ENCODE results near the gene PALM. TPM values are rescaled to one million over a fixed set of nuclear protein-coding genes. Genes with fewer than 3 reads are reported as not detected.
"Not testable (repeated sequence)": the region's sequence is repeated elsewhere in the genome, so short reads cannot be mapped to it uniquely, and the experiment has no call there.

PALM gene
- total and polyA plus RNA-seq, 4 experiments from 2014 or later: not detected

DNA sequence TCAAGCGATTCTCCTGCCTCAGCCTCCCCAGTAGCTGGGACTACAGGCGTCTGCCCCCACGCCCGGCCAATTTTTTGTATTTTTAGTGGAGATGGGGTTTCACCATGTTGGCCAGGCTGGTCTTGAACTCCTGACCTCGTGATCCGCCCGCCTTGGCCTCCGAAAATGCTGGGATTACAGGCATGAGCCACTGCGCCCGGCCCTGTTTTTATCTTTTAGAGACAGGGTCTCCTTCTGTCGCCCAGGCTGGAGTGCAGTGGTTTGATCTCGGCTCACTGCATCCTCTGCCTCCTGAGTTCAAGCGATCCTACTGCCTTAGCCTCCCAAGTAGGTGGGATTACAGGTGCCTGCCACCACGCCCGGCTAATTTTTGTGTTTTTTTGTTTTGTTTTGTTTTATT, 10.2 kb upstream of the PALM start:
- DNase-seq; H3K4me3 ChIP-seq (ENCODE audit: low read length in 2 of 2); H3K9me3 ChIP-seq (ENCODE audit: control insufficient read depth in 1 of 2, low read length in 2 of 2); H3K4me1 ChIP-seq (ENCODE audit: insufficient read depth, low read length); H3K27me3 ChIP-seq (ENCODE audit: insufficient read depth, low read length); CTCF ChIA-PET (ENCODE audit: partially characterized antibody); POLR2A ChIA-PET (ENCODE audit: partially characterized antibody); H3K27ac ChIP-seq (ENCODE audit: low read depth, low read length); H3K36me3 Mint-ChIP-seq; intact Hi-C loops (cut with micrococcal nuclease); H3K36me3 ChIP-seq (ENCODE audit: insufficient read depth, low read length); H3K9me3 Mint-ChIP-seq; H3K4me3 Mint-ChIP-seq; H3K27ac Mint-ChIP-seq: not testable (repeated sequence)
- peaks cover 6 to 16% of the 10 kb centered on the region in 2 donors for H3K27me3 Mint-ChIP-seq
- H3K4me1 Mint-ChIP-seq: peaks cover 4 to 12% (median 6%) of the 10 kb centered on the region in 4 donors

- peaks cover 12% of the 10 kb centered on the region for H3K4me1 ChIP-seq (ENCODE audit: insufficient read depth, low read length)
- H3K4me3 ChIP-seq (ENCODE audit: low read length in 2 of 2); H3K27me3 ChIP-seq (ENCODE audit: insufficient read depth, low read length); H3K4me3 Mint-ChIP-seq; H3K36me3 ChIP-seq (ENCODE audit: insufficient read depth, low read length); H3K36me3 Mint-ChIP-seq; H3K9me3 ChIP-seq (ENCODE audit: control insufficient read depth in 1 of 2, low read length in 2 of 2); intact Hi-C loops (cut with micrococcal nuclease); H3K27ac ChIP-seq (ENCODE audit: low read depth, low read length); POLR2A ChIA-PET (ENCODE audit: partially characterized antibody); H3K27ac Mint-ChIP-seq; DNase-seq; H3K9me3 Mint-ChIP-seq: not testable (repeated sequence)
- H3K4me1 Mint-ChIP-seq: peaks cover 4 to 14% (median 8%) of the 10 kb centered on the region in 4 donors
- CTCF ChIA-PET (ENCODE audit: partially characterized antibody): interaction anchor here (0.8 kb wide), 1 partner anchor 9 kb away, joined by 3 read pairs; no protein-coding TSS in a partner anchor
- H3K27me3 Mint-ChIP-seq: peaks cover 4 to 15% of the 10 kb centered on the region in 2 donors
Observed at GRCh38 chr19:699885-700284, 8.8 kb upstream of the PALM start.

- peak overlapping the region in 3 of 8 donors; percentile 15 to 59 (median 54) for H3K4me3 Mint-ChIP-seq
- DNase-seq; POLR2A ChIA-PET (ENCODE audit: partially characterized antibody): not testable (repeated sequence)
Observed at GRCh38 chr19:702847-703246, 5.9 kb upstream of the PALM start.

GRCh38 chr19:703329-703650, 5.4 kb upstream of the PALM start:
- intact Hi-C loops (cut with micrococcal nuclease): loop anchor here (2.0 kb wide), 1 partner anchor 22 kb away; no protein-coding TSS in a partner anchor
- Mint-ChIP-seq H3K4me3 (peak overlapping the region in 4 of 8 donors; percentile 23 to 59 (median 50)), H3K36me3 (no peaks in the 10 kb centered on the region), H3K27me3 (peaks cover 10 to 17% of the 10 kb centered on the region in 2 donors), H3K27ac (peak overlapping the region in 3 of 7 donors; percentile 48 to 78 (median 69)), H3K9me3 (peaks cover 0 to 9% (median 0%) of the 10 kb centered on the region in 8 donors), H3K4me1 (peaks cover 4 to 14% (median 8%) of the 10 kb centered on the region in 4 donors)
- Histone ChIP-seq H3K9me3 (ENCODE audit: control insufficient read depth in 1 of 2, low read length in 2 of 2) (no peaks in the 10 kb centered on the region), H3K27ac (ENCODE audit: low read depth, low read length) (no peak overlapping the region), H3K4me1 (ENCODE audit: insufficient read depth, low read length) (peaks cover 7% of the 10 kb centered on the region), H3K36me3 (ENCODE audit: insufficient read depth, low read length) (no peaks in the 10 kb centered on the region), H3K27me3 (ENCODE audit: insufficient read depth, low read length) (no peaks in the 10 kb centered on the region), H3K4me3 (ENCODE audit: low read length in 2 of 2) (no peak overlapping the region)
- no peak for DNase-seq
- ChIA-PET POLR2A (ENCODE audit: partially characterized antibody) (interaction anchor here (1.1 kb wide), 1 partner anchor 23 kb away, joined by 6 read pairs; no protein-coding TSS in a partner anchor), CTCF (ENCODE audit: partially characterized antibody) (no interaction called here)

More at GRCh38 chr19:702847-703246, 5.9 kb upstream of the PALM start:
- H3K36me3 Mint-ChIP-seq; CTCF ChIA-PET (ENCODE audit: partially characterized antibody); H3K4me3 ChIP-seq (ENCODE audit: low read length in 2 of 2); H3K9me3 Mint-ChIP-seq; H3K27me3 ChIP-seq (ENCODE audit: insufficient read depth, low read length); H3K36me3 ChIP-seq (ENCODE audit: insufficient read depth, low read length); H3K9me3 ChIP-seq (ENCODE audit: control insufficient read depth in 1 of 2, low read length in 2 of 2); H3K4me1 ChIP-seq (ENCODE audit: insufficient read depth, low read length); H3K27ac ChIP-seq (ENCODE audit: low read depth, low read length): not testable (repeated sequence)
- intact Hi-C loops (cut with micrococcal nuclease): loop anchor here (2.0 kb wide), 1 partner anchor 22 kb away; no protein-coding TSS in a partner anchor
- peak overlapping the region in 2 of 7 donors; percentile 69 to 76 for H3K27ac Mint-ChIP-seq
- peaks cover 4 to 14% (median 8%) of the 10 kb centered on the region in 4 donors for H3K4me1 Mint-ChIP-seq
- peaks cover 12 to 16% of the 10 kb centered on the region in 2 donors for H3K27me3 Mint-ChIP-seq

GRCh38 chr19:703651-704446, 4.9 kb upstream of the PALM start:
- H3K4me3 Mint-ChIP-seq: peak overlapping the region in 4 of 8 donors; percentile 23 to 64 (median 45)
- peaks cover 10 to 17% of the 10 kb centered on the region in 2 donors for H3K27me3 Mint-ChIP-seq
- ChIA-PET CTCF (ENCODE audit: partially characterized antibody) (no interaction called here), POLR2A (ENCODE audit: partially characterized antibody) (interaction anchor here (1.1 kb wide), 1 partner anchor 24 kb away, joined by 6 read pairs; no protein-coding TSS in a partner anchor)
- H3K36me3 ChIP-seq (ENCODE audit: insufficient read depth, low read length): no peaks in the 10 kb centered on the region
- DNase-seq: peak; percentile 44 to 69 (median 48)
- H3K4me1 Mint-ChIP-seq: peaks cover 4 to 14% (median 8%) of the 10 kb centered on the region in 4 donors
- peaks cover 0 to 8% (median 0%) of the 10 kb centered on the region in 8 donors for H3K9me3 Mint-ChIP-seq
- no peaks in the 10 kb centered on the region for H3K36me3 Mint-ChIP-seq
- no peaks in the 10 kb centered on the region for H3K9me3 ChIP-seq (ENCODE audit: control insufficient read depth in 1 of 2, low read length in 2 of 2)
- H3K27ac Mint-ChIP-seq: peak overlapping the region in 1 of 7 donors; percentile 48
- no peaks in the 10 kb centered on the region for H3K27me3 ChIP-seq (ENCODE audit: insufficient read depth, low read length)
- no peak overlapping the region for H3K4me3 ChIP-seq (ENCODE audit: low read length in 2 of 2)
- intact Hi-C loops (cut with micrococcal nuclease): loop anchor here (2.0 kb wide), 1 partner anchor 23 kb away; no protein-coding TSS in a partner anchor
- H3K4me1 ChIP-seq (ENCODE audit: insufficient read depth, low read length): peaks cover 7% of the 10 kb centered on the region
- H3K27ac ChIP-seq (ENCODE audit: low read depth, low read length): no peak overlapping the region

DNA sequence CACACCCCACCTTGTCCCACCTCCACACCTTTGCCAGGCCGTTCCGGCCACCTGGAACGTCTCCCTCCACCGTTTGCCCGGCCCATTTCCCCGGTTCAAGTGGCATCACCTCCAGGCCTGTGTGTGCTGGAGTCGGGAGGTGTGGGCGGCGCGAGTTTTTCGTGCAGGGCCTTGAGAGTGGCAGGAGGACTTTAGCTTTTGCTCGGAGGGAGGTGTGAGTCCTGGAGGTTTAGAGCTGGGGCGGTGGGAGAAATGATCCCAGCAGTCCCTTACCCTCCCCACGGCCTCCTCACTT, 4.3 kb upstream of the PALM start:
- Mint-ChIP-seq H3K27me3 (peaks cover 10 to 17% of the 10 kb centered on the region in 2 donors), H3K4me3 (peak overlapping the region in 1 of 8 donors; percentile 44), H3K36me3 (no peaks in the 10 kb centered on the region), H3K9me3 (peaks cover 0 to 8% (median 0%) of the 10 kb centered on the region in 8 donors), H3K27ac (no peak overlapping the region), H3K4me1 (peaks cover 4 to 14% (median 8%) of the 10 kb centered on the region in 4 donors)
- Histone ChIP-seq H3K9me3 (ENCODE audit: control insufficient read depth in 1 of 2, low read length in 2 of 2) (no peaks in the 10 kb centered on the region), H3K4me3 (ENCODE audit: low read length in 2 of 2) (no peak overlapping the region), H3K36me3 (ENCODE audit: insufficient read depth, low read length) (no peaks in the 10 kb centered on the region), H3K27me3 (ENCODE audit: insufficient read depth, low read length) (no peaks in the 10 kb centered on the region), H3K27ac (ENCODE audit: low read depth, low read length) (no peak overlapping the region), H3K4me1 (ENCODE audit: insufficient read depth, low read length) (peaks cover 7% of the 10 kb centered on the region)
- intact Hi-C loops (cut with micrococcal nuclease): no loop called here
- CTCF ChIA-PET (ENCODE audit: partially characterized antibody): no interaction called here
- no peak for DNase-seq
- POLR2A ChIA-PET (ENCODE audit: partially characterized antibody): no interaction called here

DNA sequence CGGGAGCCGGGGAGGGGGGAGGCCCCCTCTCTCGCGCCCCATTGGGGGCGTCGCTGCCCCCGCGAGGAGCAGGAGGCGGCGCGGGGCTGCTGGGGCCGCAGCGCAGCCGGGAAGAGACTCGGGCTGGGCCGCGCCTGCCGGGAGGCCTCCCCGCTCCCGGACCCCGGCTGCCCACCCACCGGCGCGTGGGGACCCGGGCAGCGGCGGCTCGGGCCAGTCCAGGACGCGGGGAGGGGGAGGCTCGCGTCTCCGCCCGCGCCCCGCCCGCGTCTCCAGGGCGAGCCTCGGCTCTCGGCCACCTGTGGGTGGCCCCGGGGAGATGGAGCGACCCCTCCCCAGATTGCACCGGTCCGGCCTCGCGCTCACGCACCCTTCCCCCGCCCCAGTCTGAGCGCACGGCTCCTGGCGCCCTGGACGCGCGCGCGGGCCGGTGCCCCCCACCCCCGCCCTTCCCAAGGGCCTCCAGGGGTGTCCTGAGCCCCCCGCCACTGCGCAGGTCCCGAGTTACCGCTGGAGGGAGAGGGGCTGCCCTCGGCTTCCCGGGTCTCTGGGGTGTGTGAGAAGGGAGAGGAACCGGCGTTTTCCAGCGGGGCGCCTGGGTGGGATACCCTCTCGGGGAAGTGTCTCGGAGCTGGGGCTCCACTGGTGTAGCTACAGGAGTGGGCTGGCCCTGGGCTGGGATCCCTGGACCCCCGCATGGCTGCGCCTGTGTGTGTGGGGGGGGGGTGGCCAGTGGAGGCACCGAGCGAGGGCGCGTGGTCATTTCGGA, 645 bp downstream of the PALM start:
- Mint-ChIP-seq H3K27me3 (peaks cover 12 to 20% of the 10 kb centered on the region in 2 donors), H3K27ac (no peak overlapping the region), H3K4me3 (no peak overlapping the region), H3K9me3 (peaks cover 0 to 3% (median 0%) of the 10 kb centered on the region in 8 donors), H3K36me3 (no peaks in the 10 kb centered on the region), H3K4me1 (peaks cover 0 to under 1% (median 0%) of the 10 kb centered on the region in 4 donors)
- intact Hi-C loops (cut with micrococcal nuclease): no loop called here
- POLR2A ChIA-PET (ENCODE audit: partially characterized antibody): no interaction called here
- no peak overlapping the region for H3K27ac ChIP-seq (ENCODE audit: low read depth, low read length)
- H3K4me1 ChIP-seq (ENCODE audit: insufficient read depth, low read length): peaks cover 4% of the 10 kb centered on the region
- H3K27me3 ChIP-seq (ENCODE audit: insufficient read depth, low read length): no peaks in the 10 kb centered on the region
- no peak overlapping the region for H3K4me3 ChIP-seq (ENCODE audit: low read length in 2 of 2)
- H3K36me3 ChIP-seq (ENCODE audit: insufficient read depth, low read length): no peaks in the 10 kb centered on the region
- H3K9me3 ChIP-seq (ENCODE audit: control insufficient read depth in 1 of 2, low read length in 2 of 2): no peaks in the 10 kb centered on the region
- DNase-seq: no peak
- CTCF ChIA-PET (ENCODE audit: partially characterized antibody): no interaction called here
